Sigmoid colon (tissue), 4 donors: ENCODE results near the gene ETV3L.

Source experiments
- EP300 ChIP-seq, 4 donors: sonication (generic); formaldehyde crosslinking; IDR thresholded peaks; one replicate each; pipeline ENCODE4 v1.6.1; 2017; ENCODE audit warnings: antibody characterized with exemption in 4 of 4
- POLR2AphosphoS5 ChIP-seq, 4 donors: sonication (generic); formaldehyde crosslinking; IDR thresholded peaks; one replicate each; pipeline ENCODE4 v1.6.1; 2017; ENCODE audit warnings: antibody characterized with exemption in 4 of 4
- TF ChIP-seq, protein P1 (sequence below), 4 experiments: fragments of 450-650 bp in 3 of 4; fragments of 200-600 bp in 1 of 4; IDR thresholded peaks; one replicate each; pipeline ENCODE4 v1.5.1; 2016 to 2019; ENCODE audit warnings: antibody characterized with exemption in 4 of 4, mild to moderate bottlenecking in 3 of 4, moderate library complexity in 2 of 4

DNA sequence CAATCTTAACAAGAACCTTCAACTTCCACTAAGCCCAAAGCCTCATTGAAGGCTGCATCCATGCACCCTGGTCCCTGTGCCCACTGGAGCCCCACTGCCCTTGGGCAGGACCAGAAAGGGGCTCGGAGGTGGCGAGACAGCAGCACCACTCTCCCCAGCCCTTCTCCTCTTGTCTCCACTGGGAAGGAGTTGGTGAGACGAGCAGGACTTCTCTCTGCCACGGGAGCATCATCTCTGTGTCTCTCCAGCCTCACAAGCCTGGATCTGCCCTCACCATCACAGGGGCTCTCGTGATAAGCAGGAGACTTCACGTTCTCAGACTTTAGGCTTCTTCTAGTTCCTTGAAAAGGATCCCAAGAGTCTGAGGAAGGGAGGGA lies 7.2 kb upstream of the ETV3L start:
- TF ChIP-seq, protein P1, sequence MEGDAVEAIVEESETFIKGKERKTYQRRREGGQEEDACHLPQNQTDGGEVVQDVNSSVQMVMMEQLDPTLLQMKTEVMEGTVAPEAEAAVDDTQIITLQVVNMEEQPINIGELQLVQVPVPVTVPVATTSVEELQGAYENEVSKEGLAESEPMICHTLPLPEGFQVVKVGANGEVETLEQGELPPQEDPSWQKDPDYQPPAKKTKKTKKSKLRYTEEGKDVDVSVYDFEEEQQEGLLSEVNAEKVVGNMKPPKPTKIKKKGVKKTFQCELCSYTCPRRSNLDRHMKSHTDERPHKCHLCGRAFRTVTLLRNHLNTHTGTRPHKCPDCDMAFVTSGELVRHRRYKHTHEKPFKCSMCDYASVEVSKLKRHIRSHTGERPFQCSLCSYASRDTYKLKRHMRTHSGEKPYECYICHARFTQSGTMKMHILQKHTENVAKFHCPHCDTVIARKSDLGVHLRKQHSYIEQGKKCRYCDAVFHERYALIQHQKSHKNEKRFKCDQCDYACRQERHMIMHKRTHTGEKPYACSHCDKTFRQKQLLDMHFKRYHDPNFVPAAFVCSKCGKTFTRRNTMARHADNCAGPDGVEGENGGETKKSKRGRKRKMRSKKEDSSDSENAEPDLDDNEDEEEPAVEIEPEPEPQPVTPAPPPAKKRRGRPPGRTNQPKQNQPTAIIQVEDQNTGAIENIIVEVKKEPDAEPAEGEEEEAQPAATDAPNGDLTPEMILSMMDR (IDR thresholded peaks at IDR 0.05), result no peak
- TF ChIP-seq EP300 (IDR thresholded peaks at IDR 0.05) (no peak), POLR2AphosphoS5 (IDR thresholded peaks at IDR 0.05) (no peak)
